NCI-H524 treated with DMSO at 0.1 percent for 48 hours (cell line): Measurements from ENCODE around the gene IBSP.

Experiments
- DNase-seq: peaks from one replicate; lab custom pipeline; 2025; lab: John Stamatoyannopoulos, UW

Gene IBSP, protein sequence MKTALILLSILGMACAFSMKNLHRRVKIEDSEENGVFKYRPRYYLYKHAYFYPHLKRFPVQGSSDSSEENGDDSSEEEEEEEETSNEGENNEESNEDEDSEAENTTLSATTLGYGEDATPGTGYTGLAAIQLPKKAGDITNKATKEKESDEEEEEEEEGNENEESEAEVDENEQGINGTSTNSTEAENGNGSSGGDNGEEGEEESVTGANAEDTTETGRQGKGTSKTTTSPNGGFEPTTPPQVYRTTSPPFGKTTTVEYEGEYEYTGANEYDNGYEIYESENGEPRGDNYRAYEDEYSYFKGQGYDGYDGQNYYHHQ

DNA sequence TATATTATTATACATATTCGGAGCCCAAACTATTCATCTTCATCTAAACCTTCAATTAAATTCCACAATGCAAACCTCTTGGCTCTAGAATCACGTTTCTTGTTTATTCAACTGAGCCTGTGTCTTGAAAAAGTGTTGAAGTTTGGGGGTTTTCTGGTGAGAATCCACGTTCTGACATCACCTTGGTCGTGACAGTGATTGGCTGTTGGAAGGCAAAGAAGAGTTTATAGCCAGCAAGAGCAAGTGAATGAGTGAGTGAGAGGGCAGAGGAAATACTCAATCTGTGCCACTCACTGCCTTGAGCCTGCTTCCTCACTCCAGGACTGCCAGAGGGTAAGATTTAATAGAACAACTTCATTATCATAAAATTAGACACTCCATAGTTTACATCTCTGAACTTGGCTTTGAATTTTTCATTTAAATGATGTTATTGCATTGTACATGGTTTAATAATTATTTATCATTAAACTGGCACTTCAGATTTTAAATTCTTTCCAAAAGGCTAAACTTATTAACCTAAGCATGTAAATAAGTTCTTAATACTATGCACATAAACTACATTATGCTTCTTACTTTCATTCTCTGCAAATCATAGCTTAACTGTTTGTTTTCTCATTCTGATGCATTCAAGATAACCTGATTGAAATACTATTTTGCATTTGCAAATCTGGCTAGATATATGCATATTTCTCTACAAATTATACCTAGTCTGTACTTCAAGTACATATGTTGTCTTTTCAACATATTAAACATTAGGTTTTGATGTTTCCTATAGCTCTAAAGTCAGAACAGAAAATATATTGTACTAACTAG, at the start of gene IBSP:
Gene IBSP, plus strand, starts transcription at position 254 of the 813 bp plus-strand sequence. CDS start 2,808 bp downstream, outside the sequence.
- DNase-seq = no peak

DNA sequence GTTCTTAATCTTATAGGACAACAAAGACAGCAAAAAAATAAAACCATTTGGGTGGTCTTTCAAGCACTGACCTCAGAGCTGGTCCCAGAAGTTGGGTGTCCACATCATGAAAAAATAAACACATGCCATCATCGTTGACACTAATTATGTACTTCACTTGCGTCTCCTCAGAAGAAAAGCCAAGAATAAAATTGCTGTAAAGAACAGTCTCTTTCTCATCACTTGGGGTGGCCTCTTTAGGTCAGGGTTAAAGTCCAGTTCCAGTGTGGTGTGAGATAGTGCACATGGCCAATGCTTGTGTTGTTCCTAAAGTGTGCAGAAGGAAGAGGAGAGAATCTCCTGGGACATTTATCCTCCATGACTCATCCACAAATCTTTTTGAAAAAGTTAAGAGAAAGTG, 49.5 kb upstream of the IBSP start:
- DNase-seq = no peak

DNA sequence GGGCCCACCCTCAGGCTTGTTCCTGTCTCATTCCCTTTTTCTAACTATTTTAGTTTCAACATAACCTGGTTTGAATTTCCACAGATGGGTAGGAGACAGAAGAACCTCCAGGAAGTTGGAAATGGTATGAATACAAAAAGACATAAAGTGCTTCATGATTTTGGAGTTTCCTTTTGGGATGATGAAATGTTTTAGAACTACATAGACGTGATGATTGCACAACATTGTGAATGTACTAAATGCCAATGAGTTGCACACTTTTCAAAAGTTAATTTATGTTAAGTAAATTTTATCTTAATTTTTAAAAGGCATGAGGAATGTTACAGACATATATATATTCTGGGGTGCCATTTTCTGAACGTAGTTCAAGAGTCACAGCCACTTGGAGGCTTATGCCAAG, 41.1 kb upstream of the IBSP start:
- DNase-seq = no peak

DNA sequence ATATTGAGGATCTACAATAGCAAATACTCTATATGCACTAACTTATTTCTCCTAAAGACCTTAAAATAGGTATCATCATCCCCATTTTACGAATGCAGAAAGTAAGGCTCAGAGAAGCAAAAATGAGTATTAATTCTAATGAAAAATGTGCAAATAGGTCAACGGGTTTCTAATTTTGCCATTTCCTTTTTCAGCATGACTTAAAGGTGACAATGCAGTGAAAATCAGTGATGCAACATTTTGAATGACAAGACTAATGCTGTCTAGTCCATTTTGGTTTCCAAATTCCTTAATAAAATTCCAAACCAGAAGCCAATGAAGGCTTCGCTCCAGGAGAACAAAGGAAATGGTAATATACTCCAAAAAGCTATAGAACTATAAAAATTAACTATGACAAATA, 37.0 kb upstream of the IBSP start:
- no peak for DNase-seq

DNA sequence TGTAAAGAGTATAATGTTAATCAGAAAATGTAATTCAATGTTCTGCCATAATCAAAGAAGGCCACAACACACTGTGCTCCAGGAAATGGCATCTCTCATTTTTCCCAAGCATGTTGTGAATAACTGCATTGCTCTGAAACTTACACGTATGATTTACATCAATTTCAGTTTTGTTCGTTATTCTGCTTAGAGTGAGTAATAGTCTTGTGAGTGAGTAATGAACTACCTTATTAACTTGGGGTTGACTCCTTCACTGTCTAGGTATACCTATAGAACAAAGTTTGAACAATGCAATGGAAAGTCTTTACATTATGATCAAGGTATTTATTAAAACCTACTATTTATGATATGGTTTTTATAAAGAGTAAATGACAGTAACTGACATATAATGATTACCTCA, 17.8 kb upstream of the IBSP start:
- DNase-seq = no peak

DNA sequence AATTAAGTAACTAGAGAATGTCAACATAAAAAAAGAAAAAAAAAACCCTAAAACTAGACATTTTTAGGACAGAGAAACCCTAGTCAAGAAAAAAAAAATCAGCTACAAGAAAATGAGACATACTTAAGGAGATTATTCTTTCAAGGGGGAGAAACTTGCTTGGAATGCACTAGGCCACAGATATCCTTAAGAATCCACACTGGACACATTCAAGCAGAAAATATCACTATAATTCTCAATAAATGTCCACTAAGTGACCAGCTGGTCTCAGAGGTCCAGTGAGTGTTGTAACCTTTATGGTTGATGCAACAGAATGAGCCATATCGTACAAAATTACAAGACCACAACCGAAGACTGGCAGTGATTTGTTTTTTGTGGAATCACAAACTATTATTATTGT, 15.6 kb upstream of the IBSP start:
- no peak for DNase-seq

DNA sequence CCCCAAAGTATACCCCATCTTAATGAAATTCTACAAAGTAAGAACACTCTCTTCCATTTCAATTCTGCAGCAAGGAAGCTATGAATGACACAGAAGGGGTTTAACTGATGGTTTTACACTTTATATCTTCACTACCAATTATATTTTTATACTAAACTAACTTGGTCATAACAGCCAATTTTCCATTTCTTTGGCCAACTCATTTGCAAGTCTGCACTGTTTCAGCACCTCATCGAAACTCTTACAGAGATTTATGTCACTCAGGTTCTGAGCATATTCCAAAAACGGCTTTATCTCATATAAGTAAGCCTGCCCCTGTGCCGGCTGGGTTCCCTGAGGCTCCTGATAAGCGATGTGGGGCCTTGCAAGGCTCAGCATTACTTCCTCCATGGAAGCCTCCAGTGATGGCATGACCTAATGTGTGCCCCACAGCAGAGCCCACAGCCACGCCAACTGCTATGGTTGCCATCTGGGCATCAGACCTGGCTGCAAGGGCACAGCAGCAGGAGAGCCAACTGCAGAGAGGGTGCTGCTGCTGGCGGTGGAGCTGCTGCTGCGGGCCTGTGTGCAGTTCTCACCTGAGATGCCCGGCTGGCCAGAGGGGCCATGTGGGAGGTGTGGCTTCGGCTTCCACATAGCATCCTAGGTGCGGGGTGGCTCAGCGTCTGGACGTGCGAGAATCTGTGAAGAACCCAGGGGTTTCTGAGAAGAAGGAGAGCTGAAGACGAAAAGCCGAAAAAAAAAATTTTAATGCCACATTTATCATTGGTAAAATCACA, 13.4 kb upstream of the IBSP start:
- no peak for DNase-seq

DNA sequence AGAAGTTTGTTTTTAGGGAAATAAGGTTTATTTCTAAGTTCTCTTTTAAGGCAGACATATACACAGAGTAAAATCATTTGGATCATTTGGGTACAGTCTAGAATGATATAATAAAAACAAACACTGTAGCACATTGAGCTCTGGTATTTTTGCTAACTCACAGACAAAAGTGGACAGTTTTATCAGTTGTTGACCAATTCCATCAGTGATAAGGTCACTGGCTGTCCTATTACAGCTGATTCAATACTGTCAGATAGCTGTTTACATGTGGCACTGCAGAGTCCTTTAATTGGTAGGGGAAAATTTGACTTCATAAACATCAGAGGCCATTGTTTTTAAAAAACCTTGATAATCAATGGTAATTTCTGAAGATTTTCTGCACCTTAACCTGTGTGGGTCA, 3.5 kb downstream of the IBSP start:
- DNase-seq = no peak

DNA sequence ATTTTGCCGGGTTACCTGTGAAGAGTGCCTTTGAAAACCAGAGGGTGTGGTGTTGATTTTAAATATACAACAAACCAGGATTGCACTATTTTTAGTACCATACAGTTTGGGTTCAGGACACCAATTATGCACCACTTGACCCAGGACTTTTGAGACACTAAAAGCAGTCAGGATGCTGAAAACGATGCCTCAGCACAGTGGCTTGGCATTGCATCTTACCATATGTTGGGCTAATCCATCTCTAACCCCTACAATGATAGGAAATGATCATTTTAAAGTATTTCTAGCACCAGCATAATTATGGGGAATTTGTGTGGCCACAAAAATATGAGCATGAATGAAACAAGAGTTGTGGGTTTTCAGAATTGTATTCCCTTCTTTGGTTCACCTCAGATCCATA, 4.1 kb downstream of the IBSP start:
- no peak for DNase-seq

DNA sequence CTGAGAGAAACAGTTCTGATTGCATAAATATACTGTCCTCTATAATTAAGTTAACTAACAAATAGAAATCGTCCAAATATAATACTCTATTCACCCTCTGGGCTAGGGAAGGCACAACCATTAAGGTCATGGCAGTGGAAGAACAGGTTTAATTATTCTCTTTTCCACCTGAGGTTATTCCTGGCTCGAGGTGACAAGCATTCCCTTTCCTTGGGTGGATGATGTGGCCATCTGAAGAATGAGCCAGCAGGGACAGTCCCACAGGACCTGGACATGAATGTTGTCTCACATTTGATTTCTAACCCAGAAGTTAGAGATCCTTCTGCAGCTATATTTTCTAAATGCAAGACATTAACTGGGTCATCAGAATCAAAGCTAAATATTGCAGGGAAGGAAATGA, 5.5 kb downstream of the IBSP start:
- DNase-seq = no peak

DNA sequence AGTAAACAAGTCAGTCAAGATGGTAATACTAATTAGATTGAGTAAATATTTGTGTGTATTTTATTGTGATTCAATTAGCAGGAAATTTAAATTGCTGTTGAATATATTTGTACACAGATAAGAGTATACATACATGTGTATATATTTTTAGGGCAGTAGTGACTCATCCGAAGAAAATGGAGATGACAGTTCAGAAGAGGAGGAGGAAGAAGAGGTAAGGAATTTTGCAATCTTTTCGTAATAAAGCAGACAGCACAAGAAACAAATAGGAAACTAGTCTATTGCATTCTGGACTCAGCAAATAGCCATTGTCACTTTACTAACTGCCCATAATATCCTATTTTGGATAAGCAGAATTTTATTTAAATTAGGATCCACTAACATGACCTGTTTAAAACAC, 6.6 kb downstream of the IBSP start:
- no peak for DNase-seq

DNA sequence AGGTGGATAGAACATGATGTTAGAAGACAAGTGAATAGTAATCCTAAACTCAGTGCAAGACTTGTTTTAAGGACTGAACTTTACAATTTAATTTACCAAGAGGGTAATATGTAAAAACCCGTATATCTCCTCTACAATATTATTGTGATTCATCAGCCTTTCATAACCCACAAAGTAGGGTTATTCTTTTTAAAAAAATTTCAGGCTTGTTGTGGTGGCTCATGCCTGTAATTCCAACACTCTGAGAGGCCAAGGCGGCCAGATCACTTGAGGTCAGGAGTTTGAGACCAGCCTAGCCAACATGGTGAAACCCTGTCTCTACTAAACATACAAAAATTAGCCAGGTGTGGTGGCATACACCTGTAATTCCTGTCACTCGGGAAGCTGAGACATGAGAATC, 7.2 kb downstream of the IBSP start:
- no peak for DNase-seq

DNA sequence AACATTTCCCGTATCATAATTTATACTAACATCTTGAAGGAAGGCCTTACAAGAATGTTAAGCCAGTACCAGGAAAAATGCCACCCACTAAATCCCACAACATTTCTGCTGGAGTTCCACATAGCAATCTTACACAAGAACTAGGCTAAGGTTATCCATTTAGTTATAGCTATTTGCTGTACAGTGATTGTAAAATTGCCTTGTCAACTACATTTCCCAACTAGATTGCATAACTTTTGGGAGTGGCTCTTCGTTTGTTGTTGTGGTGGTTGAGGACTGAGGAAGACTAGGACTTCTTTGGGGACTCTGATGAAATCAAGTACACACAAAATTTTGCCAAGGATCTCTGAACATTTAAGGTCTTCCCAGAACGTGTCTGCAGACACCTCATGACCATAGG, 8.0 kb downstream of the IBSP start:
- no peak for DNase-seq

DNA sequence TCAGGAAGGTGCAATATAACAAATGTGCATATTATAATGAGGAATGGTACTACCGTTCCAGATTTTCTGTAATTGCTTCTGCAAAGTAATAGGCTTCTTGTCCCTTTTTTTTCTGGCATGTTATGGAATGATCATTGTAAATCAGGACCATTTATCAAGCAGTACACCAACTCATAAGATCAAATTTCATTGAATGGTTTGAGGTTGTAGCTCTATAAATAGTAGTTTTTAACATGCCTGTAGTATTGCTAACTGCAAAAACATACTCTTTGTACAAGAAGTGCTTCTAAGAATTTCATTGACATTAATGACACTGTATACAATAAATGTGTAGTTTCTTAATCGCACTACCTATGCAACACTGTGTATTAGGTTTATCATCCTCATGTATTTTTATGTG, 12.6 kb downstream of the IBSP start:
- no peak for DNase-seq

DNA sequence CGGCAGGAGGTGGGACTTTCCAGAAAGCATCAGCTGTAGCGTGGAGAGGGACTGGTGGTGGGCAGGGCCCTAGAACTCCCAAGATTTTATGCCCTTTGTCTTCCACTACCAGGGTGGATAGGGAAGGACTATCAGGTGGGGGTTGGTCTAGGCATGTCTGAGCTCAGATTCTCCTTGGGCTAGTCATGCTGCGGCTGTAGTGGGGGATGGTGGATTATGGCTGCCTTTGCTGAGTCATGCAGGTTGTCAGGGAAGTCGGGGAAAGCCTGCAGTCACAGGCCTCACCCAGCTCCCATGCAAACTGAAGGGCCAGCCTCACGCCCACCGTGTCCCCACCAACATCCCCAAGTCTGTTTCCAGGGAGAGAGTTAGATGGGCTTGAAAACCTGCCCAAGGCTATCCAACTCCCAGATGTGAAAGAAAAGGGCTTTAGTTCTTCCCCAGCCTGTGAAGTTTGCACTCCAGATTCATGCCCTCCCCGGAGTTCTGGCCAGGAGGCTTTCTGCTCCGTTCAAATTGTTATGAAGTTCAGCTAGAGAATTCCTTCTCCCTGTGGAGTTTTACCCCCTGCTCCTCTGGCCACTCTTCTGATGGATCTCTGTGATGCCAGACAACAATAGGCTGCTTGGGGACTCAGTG, 20.0 kb downstream of the IBSP start:
- no peak for DNase-seq

DNA sequence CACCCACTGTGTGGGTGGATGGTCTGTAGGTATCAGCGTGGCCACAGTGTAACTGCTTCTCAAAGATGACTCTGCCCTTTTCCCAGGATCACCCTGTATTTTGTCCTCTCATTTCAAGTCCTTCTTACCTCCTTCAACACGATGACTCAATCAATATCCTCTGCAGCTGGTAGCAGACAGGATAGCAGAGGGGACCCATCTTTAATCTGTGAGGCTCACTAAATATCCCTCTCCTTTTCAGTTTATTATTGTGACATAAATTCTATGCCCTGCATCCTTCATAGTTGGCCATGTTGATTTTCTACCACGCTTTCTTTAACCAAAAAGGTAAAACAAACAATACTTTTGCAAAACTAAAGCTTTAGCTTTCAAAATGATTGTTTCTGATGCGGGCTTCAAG, 23.8 kb downstream of the IBSP start:
- DNase-seq = no peak

DNA sequence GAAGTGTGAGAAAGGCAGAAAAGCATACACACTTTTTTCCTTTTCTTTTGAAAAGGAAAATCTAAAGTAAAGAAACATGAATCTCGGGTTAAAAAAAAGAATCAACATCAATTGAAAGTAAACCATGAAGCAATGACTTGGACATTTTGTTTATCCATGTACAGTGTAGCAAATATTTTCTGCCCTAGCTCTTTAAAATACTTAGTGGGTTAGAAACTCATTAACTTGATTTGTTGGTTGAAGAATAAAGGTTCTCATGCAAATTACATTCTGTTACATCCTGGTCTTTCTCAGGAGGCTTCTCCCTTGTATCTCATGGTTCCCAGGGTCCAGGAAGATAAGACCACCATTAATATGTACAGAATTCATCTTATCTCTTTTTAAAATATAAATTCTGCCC, 24.4 kb downstream of the IBSP start:
- no peak for DNase-seq

DNA sequence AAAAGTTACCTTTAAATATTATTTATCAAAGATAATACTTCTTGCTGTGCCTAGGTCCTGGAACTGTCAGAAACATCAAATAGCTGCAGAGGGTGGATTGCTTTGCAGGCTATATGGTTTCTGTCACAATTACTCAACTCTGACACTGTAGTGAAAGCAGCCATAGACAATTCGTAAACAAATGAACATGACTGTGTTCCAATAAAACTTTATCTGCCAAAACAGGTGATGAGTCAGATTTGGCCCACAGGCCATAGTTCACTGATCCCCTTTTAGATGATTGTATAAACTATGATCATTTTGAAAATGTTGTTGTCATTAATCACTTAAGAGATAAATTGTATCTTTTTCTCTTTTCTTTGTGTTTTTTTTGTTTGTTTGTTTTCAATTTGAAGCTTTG, 25.0 kb downstream of the IBSP start:
- DNase-seq = no peak

DNA sequence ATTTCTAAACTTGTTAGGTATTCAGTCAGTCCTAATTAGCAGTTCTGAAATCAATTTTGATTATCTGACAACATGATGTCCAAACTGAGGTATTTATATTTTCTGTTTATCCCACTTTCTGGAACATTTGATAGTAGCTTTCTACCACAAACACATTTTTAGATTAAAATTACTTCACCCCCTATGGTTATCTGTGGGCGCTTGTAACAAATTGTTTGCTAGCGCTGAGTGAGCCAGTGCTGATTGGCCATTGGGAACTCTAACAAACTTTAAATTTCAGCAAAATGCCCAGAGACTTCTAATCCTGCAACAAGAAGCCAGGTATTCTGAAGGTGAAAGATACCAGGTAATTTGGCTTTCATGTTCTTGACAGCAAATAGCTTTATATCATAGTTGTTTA, 33.3 kb downstream of the IBSP start, which contains the start of gene MEPE:
Gene MEPE, plus strand, starts transcription at position 301 of the 400 bp plus-strand sequence. CDS start 1,746 bp downstream, outside the sequence.
- DNase-seq = no peak

DNA sequence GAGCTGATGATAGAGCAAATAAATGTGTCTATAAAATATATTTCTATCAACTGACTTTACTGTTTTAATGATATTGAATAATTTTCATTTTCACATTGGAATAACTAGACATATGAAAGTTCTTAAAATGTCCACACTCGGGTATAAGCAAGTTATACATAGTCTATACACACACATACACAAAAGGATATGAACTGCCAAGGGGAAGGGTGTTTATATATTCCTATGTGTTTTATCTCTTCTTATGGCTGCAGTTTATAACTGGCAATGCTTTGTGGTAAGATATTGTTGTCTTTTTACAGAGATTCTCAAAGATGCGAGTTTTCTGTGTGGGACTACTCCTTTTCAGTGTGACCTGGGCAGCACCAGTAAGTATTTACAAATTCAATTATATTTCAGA, 35.0 kb downstream of the IBSP start:
- DNase-seq = no peak

DNA sequence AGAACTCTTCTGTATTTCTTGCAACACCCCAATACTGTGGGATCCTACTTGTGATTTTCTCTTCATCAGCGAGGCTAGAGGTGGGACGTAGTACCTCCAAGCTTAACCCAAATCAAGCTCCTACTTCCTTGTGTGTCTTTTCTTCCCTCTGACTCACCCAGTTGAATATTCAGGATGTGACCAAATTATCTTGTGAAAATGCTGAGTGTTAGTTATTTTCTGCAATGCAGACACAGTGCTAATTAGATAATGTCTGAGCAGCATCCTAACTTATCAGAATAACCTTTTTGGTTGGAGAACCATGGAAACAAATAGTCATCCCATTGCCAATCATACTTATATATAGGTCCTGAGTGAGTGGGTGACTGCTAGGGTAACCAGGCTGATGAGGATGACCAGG, 35.8 kb downstream of the IBSP start:
- no peak for DNase-seq

DNA sequence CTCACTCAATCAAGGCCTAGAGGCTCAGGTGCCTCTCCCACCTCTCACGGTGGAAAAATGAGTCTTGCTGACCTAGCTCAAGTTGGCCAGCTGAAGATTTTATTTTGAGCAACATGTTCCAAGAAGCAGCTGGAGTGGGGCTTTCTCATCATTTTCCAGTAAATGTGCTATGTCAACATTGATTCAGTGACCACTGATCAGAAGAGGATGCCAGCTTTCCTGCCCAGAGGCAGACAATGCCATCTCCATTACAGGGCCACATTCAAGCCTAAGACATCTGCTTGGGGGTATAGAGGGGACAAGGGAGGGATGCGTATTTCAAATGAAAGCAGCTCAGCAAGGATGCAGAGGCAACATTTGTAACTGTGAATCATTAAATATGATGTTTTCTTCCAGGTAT, 36.4 kb downstream of the IBSP start:
- DNase-seq = no peak
